BLaER1 treated with 17β-estradiol and CSF1 and Interleukin-3, amounts not matched to agents 10 nM and 100 nM (cell line): Measurements from ENCODE around the gene TPCN2.

Experiments used
- H3K27ac ChIP-seq, 11 experiments: shearing (Covaris generic); formaldehyde crosslinking; 2 replicates each; pipeline ENCODE4 v1.8.1; 2022
- H3K27me3 ChIP-seq, 11 experiments: shearing (Covaris generic); formaldehyde crosslinking; 2 replicates each; pipeline ENCODE4 v1.8.1; 2022
- H3K36me3 ChIP-seq, 11 experiments: shearing (Covaris generic); formaldehyde crosslinking; 2 replicates each; pipeline ENCODE4 v1.8.1; 2022
- H3K4me1 ChIP-seq, 10 experiments: shearing (Covaris generic); formaldehyde crosslinking; 2 replicates each; pipeline ENCODE4 v1.8.1; 2022
- H3K4me2 ChIP-seq, 11 experiments: shearing (Covaris generic); formaldehyde crosslinking; 2 replicates each; pipeline ENCODE4 v1.8.1; 2022
- H3K4me3 ChIP-seq, 10 experiments: shearing (Covaris generic); formaldehyde crosslinking; 2 replicates each; pipeline ENCODE4 v1.8.1; 2022
- H3K9ac ChIP-seq, 11 experiments: shearing (Covaris generic); formaldehyde crosslinking; 2 replicates each; pipeline ENCODE4 v1.8.1; 2022
- H3K9me3 ChIP-seq, 11 experiments: shearing (Covaris generic); formaldehyde crosslinking; replicated peaks in 1 of 11; 2 replicates each; pipeline ENCODE4 v1.8.1; 2022
- H4K20me1 ChIP-seq, 11 experiments: shearing (Covaris generic); formaldehyde crosslinking; 2 replicates each; pipeline ENCODE4 v1.8.1; 2022
- Cebpa-rat ChIP-seq, 11 experiments: shearing (Covaris generic); IDR thresholded peaks; 2 replicates each; pipeline ENCODE4 v1.8.1; 2022

The TPCN2 gene

DNA sequence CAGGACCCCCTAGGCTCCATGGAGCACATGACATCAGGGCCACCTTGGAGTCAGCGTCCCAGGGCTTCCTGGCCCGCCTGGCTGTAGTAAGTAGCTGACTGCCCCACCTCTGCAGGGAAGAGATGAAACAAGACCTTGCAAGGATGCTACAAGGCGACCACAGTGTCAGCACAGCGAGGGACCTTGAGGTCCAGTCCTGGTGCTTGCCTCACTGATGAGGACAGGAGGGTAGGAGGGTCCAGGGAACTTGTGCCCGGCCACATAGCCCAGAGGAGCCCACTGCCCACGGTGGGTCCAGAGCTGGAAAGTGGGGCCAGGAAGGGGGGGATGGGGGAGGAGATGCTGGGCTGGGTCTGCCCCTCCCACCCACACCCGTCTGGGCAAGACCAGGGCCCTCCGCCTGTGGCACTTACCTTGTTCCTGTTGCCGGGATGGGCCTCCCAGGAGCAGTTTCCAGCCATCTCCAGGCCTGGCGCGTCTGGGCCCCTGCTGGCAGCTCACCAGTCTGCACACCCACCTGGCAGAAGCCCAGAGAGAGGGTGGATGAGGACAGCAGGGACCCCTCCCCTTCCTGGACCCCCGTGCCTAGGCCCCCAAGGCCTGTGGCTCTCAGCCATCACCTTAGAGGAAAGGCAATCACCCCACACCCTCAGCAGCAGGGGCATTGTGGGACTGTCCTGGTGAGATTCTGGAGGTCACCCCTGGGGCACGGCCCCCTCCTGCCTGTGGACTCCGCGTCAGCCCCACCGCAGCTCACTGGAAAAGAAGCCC lies 39.1 kb upstream of the TPCN2 start:
- no peaks in the 10 kb centered on the region for H3K9me3 ChIP-seq
- H3K9ac ChIP-seq = no peak overlapping the region
- H3K27ac ChIP-seq = no peak overlapping the region
- H3K4me3 ChIP-seq = no peak overlapping the region
- no peak for TF ChIP-seq Cebpa-rat (IDR thresholded peaks at IDR 0.05)
- peaks cover 0 to 32% (median 0%) of the 10 kb centered on the region in 11 experiments; a peak in 6 of 22 replicates for H4K20me1 ChIP-seq
- peaks cover 42 to 51% (median 47%) of the 10 kb centered on the region in 11 experiments for H3K27me3 ChIP-seq
- H3K4me2 ChIP-seq = no peak overlapping the region
- H3K4me1 ChIP-seq = peaks cover 5 to 16% (median 9%) of the 10 kb centered on the region in 10 experiments; a peak in 11 of 20 replicates
- H3K36me3 ChIP-seq = no peaks in the 10 kb centered on the region

- no peak overlapping the region for H3K4me3 ChIP-seq
- peak overlapping the region; percentile 10 to 63 (median 43); a peak in 19 of 22 replicates for H3K4me2 ChIP-seq
- H3K4me1 ChIP-seq = peaks cover 5 to 13% (median 9%) of the 10 kb centered on the region in 10 experiments; a peak in 11 of 20 replicates
Observed at GRCh38 chr11:69010361-69010891, 38.3 kb upstream of the TPCN2 start.

DNA sequence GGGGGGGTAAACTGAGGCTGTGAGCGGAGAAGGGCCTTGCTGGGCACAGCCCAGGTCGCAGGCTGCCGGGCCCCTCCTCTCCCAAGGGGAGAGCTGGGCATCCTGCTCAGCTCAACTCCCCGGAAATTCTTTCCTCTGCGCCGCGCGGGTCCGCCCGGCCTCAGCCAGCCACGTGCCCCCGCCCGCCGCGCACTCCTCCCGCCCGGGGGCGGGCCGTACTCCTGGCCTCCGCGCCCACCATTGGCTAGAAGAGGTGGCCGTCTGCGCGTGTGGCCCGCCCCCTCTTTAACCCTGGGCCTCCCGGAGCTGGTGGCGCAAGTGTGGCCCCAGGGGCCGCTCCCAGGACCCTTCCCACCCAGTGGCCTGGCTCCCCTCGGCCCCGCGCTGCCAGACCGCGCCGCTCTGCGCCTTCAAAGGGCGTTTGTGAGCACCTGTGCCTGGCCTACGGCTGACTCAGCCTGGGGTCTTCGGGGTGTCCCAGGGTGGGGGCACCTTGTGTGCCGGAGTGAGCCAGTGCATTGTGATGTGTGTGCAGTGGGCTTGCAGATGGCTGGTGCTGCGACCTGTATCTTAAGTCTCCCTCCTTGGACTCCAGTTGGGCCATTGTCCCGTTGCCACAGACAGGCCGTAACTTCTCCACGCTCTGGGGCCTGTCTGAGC lies 37.6 kb upstream of the TPCN2 start:
- no peak for TF ChIP-seq Cebpa-rat (IDR thresholded peaks at IDR 0.05)
- Histone ChIP-seq H3K27me3 (peaks cover 42 to 55% (median 47%) of the 10 kb centered on the region in 11 experiments), H3K4me1 (peaks cover 5 to 13% (median 9%) of the 10 kb centered on the region in 10 experiments; a peak in 11 of 20 replicates), H3K9me3 (no peaks in the 10 kb centered on the region), H3K36me3 (no peaks in the 10 kb centered on the region), H4K20me1 (peaks cover 0 to 32% (median 0%) of the 10 kb centered on the region in 11 experiments; a peak in 5 of 22 replicates), H3K4me2 (peak overlapping the region; percentile 10 to 63 (median 43); a peak in 20 of 22 replicates), H3K9ac (no peak overlapping the region), H3K27ac (no peak overlapping the region), H3K4me3 (no peak overlapping the region)

More at GRCh38 chr11:69010361-69010891, 38.3 kb upstream of the TPCN2 start:
- Histone ChIP-seq H3K36me3 (no peaks in the 10 kb centered on the region), H4K20me1 (peaks cover 0 to 32% (median 0%) of the 10 kb centered on the region in 11 experiments; a peak in 5 of 22 replicates), H3K27ac (no peak overlapping the region), H3K9me3 (no peaks in the 10 kb centered on the region), H3K9ac (no peak overlapping the region), H3K27me3 (peaks cover 42 to 55% (median 47%) of the 10 kb centered on the region in 11 experiments)
- TF ChIP-seq Cebpa-rat (IDR thresholded peaks at IDR 0.05) = no peak

- Histone ChIP-seq H3K4me2 (peak overlapping the region in 2 of 11 experiments; percentile 38 to 63; a peak in 1 of 22 replicates), H3K4me3 (no peak overlapping the region), H3K27ac (no peak overlapping the region), H3K27me3 (peaks cover 42 to 55% (median 47%) of the 10 kb centered on the region in 11 experiments), H3K9me3 (no peaks in the 10 kb centered on the region), H4K20me1 (peaks cover 0 to 32% (median 0%) of the 10 kb centered on the region in 11 experiments; a peak in 5 of 22 replicates), H3K9ac (no peak overlapping the region), H3K4me1 (peaks cover 5 to 13% (median 9%) of the 10 kb centered on the region in 10 experiments; a peak in 11 of 20 replicates), H3K36me3 (no peaks in the 10 kb centered on the region)
- TF ChIP-seq Cebpa-rat (IDR thresholded peaks at IDR 0.05) = no peak
Observed at GRCh38 chr11:69011624-69012091, 37.1 kb upstream of the TPCN2 start.

GRCh38 chr11:69012092-69013008 lies 36.4 kb upstream of the TPCN2 start:
- Histone ChIP-seq H3K4me3 (no peak overlapping the region), H3K36me3 (no peaks in the 10 kb centered on the region), H3K4me2 (no peak overlapping the region), H4K20me1 (peaks cover 0 to 32% (median 0%) of the 10 kb centered on the region in 11 experiments; a peak in 4 of 22 replicates), H3K4me1 (peaks cover 5 to 13% (median 9%) of the 10 kb centered on the region in 10 experiments; a peak in 11 of 20 replicates), H3K27me3 (peaks cover 42 to 55% (median 47%) of the 10 kb centered on the region in 11 experiments), H3K9me3 (no peaks in the 10 kb centered on the region), H3K27ac (no peak overlapping the region), H3K9ac (no peak overlapping the region)
- TF ChIP-seq Cebpa-rat (IDR thresholded peaks at IDR 0.05) = no peak

GRCh38 chr11:69013009-69013951 lies 35.5 kb upstream of the TPCN2 start, which contains the start of gene MRGPRF:
MRGPRF (minus strand) TSS chr11:69013246; CDS start chr11:69009901, 3,345 bp downstream.
- Histone ChIP-seq H3K9ac (no peak within 1 kb of the TSS), H3K36me3 (no peaks in the 10 kb centered on the region), H4K20me1 (peaks cover 0 to 32% (median 0%) of the 10 kb centered on the region in 11 experiments; a peak in 4 of 22 replicates), H3K27me3 (peaks cover 42 to 55% (median 47%) of the 10 kb centered on the region in 11 experiments), H3K4me2 (no peak within 1 kb of the TSS), H3K27ac (no peak within 1 kb of the TSS), H3K4me1 (peaks cover 5 to 13% (median 9%) of the 10 kb centered on the region in 10 experiments; a peak in 11 of 20 replicates), H3K4me3 (no peak within 1 kb of the TSS), H3K9me3 (no peaks in the 10 kb centered on the region)
- no peak for TF ChIP-seq Cebpa-rat (IDR thresholded peaks at IDR 0.05)

GRCh38 chr11:69014084-69014851 lies 34.5 kb upstream of the TPCN2 start:
- H4K20me1 ChIP-seq = peaks cover 0 to 32% (median 0%) of the 10 kb centered on the region in 11 experiments; a peak in 4 of 22 replicates
- no peak overlapping the region for H3K27ac ChIP-seq
- peaks cover 42 to 55% (median 47%) of the 10 kb centered on the region in 11 experiments for H3K27me3 ChIP-seq
- peaks cover 7 to 19% (median 14%) of the 10 kb centered on the region in 10 experiments; a peak in 14 of 20 replicates for H3K4me1 ChIP-seq
- no peak overlapping the region for H3K9ac ChIP-seq
- H3K36me3 ChIP-seq = no peaks in the 10 kb centered on the region
- no peak overlapping the region for H3K4me3 ChIP-seq
- H3K9me3 ChIP-seq = no peaks in the 10 kb centered on the region
- TF ChIP-seq Cebpa-rat (IDR thresholded peaks at IDR 0.05) = no peak
- H3K4me2 ChIP-seq = no peak overlapping the region
